Cardiac fibroblast (primary cell): ENCODE results near the gene SYTL2.
"Not testable (repeated sequence)": the region's sequence is repeated elsewhere in the genome, so short reads cannot be mapped to it uniquely, and the experiment has no call there.

ENCODE experiments used
- DNase-seq, 2 donors: peaks; one replicate each; pipeline versions ENCODE4 v3.0.0 to v3.0.0-alpha.2; 2010; ENCODE audit warnings: low read depth in 2 of 2
- H3K4me3 ChIP-seq, 2 donors: replicated peaks in 1 of 2; 1 replicate in 1 of 2; 2 replicates in 1 of 2; pipeline ENCODE4 v1.5.1; 2011; ENCODE audit warnings: low read depth in 2 of 2, low read length in 2 of 2, mild to moderate bottlenecking in 2 of 2, moderate library complexity in 1 of 2
- TF ChIP-seq, protein P1 (sequence below): IDR thresholded peaks from one replicate; pipeline ENCODE4 v1.5.1; 2011; ENCODE audit warnings: low read depth, mild to moderate bottlenecking, low read length, inconsistent platforms

Gene SYTL2, protein sequence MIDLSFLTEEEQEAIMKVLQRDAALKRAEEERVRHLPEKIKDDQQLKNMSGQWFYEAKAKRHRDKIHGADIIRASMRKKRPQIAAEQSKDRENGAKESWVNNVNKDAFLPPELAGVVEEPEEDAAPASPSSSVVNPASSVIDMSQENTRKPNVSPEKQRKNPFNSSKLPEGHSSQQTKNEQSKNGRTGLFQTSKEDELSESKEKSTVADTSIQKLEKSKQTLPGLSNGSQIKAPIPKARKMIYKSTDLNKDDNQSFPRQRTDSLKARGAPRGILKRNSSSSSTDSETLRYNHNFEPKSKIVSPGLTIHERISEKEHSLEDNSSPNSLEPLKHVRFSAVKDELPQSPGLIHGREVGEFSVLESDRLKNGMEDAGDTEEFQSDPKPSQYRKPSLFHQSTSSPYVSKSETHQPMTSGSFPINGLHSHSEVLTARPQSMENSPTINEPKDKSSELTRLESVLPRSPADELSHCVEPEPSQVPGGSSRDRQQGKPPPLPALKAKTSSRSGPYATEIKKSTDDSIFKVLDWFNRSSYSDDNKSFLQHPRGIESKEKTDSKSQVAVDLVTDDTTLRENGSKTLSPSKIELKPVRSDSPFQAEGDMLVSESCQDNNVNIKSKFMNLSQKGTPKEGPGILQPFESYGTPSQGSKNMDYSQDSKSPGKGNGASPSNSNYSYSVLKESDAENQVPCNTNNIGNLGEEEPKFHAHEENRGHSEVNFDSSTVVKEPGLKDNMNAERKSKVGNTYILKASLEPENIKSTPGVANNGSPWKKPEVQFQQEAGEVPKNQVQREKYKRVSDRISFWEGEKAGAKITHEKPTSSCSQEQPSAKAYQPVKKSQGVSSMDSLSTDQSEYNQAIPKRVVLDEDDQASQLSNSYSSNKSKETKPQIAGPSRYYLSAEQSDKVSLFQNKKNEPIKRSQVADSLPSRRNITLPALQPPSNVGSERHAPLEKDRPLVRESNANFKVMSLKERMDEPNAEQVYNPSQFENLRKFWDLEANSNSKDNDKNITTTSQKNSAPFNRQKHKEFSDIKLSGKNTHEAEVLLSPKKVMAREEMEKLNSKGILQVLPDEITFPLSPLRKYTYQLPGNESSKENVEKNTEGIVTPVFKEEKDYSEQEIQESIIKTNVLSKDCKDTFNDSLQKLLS (N-terminal part only)

DNA sequence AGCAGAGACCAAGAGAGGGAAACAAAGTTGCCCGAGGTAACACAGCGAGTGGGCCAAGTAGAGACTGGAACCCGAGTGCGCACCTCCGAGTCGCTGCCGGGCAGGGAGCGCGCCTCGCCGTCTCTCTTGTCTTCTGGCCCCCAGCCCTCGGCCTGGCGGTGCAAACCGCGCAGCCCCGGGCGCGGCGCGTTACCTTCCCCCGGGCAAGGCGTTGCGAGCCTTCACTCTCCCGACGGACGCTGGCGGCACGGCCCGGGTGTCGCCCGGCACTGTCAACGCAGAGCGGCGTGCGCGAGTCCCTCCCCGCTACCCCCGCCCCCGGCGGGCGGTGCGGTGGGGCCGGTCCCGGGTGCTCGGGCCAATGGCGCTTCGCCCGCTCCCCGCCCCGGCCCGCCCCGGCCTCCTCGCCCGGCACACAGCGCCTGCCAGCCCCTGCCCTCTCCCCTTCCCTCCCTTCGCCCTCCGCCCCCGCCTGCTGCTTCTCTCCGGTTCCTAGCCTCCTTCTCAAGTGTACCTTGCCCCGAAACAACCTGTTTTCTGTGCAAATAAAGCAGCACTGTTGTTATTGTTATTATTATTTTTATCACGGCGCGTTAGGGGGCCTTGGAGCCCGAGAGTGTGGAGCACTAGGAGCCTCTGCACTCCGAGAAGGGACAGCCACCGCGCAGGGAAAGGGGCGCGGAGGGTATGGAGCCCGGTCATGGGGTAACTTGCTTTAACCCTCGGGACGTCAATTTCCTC lies at the start of gene SYTL2:
Gene SYTL2 (minus strand): TSS at position 271 of the 741 bp plus-strand sequence. CDS start 53,416 bp downstream, outside the sequence.
- TF ChIP-seq, protein P1, sequence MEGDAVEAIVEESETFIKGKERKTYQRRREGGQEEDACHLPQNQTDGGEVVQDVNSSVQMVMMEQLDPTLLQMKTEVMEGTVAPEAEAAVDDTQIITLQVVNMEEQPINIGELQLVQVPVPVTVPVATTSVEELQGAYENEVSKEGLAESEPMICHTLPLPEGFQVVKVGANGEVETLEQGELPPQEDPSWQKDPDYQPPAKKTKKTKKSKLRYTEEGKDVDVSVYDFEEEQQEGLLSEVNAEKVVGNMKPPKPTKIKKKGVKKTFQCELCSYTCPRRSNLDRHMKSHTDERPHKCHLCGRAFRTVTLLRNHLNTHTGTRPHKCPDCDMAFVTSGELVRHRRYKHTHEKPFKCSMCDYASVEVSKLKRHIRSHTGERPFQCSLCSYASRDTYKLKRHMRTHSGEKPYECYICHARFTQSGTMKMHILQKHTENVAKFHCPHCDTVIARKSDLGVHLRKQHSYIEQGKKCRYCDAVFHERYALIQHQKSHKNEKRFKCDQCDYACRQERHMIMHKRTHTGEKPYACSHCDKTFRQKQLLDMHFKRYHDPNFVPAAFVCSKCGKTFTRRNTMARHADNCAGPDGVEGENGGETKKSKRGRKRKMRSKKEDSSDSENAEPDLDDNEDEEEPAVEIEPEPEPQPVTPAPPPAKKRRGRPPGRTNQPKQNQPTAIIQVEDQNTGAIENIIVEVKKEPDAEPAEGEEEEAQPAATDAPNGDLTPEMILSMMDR = no peak
- peak; percentile 16 to 31 for DNase-seq
- H3K4me3 ChIP-seq = peak within 1 kb of the TSS; percentile 41 to 58

DNA sequence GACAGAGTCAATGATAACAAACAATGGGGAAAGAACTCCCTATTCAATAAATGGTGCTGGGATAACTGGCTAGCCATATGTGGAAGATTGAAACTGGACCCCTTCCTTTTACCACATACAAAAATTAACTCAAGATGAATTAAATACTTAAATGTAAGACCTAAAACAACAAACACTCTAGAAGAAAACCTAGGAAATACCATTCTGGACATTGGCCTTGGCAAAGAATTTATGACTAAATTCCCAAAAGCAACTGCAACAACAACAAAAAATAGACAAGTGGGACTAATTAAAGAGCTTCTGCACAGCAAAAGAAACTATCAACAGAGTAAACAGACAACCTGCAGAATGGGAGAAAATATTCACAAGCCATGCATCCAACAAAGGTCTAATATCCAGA lies 48.6 kb upstream of the SYTL2 start:
- not testable (repeated sequence) for DNase-seq, H3K4me3 ChIP-seq

DNA sequence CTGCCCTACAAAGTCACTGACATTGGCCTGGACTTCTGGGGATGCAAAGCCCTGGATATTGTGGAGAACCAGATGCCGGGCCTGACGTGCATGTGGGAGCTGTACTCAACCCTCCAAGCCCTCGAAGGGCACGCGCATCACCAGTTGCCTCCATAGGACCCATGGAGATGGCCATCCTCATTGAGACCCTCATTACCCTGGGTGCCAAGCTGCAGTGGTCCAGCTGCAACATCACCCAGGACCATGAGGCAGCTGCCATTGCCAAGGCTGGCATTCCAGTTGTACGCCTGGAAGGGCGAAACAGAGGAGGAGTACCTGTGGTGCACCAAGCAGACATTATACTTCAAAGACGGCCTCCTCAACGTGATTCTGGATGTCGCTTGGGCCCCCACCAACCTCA lies 46.2 kb upstream of the SYTL2 start:
- TF ChIP-seq, protein P1 = no peak
- DNase-seq = no peak

DNA sequence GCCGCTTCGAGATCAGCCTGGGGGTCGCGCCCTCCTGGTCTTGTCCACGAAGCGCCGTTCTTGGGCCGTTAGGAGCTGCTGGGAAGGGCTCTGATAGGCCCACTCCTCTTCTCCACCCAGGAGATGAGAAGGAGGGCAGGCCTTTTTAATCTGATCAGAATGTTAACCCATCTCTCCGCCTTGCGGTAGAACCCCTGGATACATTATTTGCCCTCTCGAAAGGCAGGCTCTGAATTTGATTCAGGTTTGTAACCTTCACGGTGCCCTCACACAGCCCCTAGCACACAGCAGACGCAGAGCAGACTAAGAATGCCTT lies 44.4 kb upstream of the SYTL2 start, which contains the start of gene CCDC83:
Gene CCDC83 (plus strand): TSS at position 43 of the 316 bp plus-strand sequence. CDS start 9,741 bp downstream, outside the sequence.
- DNase-seq = no peak

More for the DNA sequence above, 46.2 kb upstream of the SYTL2 start:
- no peak overlapping the region for H3K4me3 ChIP-seq

DNA sequence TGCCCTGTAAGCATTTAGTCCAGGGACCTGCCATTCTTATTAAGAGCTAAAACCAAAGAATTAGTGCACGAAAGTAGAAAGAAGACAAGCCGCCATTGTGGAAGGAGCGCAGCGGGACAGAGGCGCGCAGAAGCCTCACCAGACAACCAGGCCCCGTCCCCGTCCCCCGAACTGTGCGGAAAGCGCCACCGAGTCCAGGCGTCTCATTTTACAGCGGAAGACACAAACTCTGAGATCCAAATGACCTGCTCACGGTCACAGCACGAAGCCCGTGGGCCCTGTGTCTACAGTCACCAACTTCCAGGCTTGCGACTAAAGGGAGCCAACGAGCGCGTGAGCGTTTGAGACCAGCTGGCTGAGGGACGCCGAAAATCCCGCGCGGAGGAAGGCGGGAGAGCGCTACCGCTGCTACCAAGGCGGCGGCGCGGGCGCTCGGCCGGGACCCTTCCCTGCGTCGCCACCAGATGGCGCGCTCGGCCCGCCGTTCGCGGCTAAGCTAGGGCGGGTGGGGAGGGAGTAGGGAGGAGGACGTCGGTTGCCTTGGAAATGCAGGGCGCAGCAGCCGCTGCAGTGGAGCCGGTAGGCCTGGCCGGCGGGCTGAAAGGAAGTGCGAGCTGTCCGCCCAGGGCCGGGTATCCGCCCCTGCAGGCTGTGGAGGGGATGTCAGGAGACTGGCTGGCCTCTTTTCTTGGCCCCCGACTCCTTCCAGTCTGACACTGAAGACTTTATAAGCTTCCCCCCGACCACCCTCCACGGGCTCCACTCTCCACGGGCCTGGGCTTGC lies 43.8 kb upstream of the SYTL2 start:
- TF ChIP-seq, protein P1 = peak; percentile 60
- H3K4me3 ChIP-seq = peak overlapping the region; percentile 59 to 61
- DNase-seq = peak; percentile 93 to 95

More for the DNA sequence above, 44.4 kb upstream of the SYTL2 start, which contains the start of gene CCDC83:
- TF ChIP-seq, protein P1 = no peak
- H3K4me3 ChIP-seq = peak within 1 kb of the TSS; percentile 59 to 61

DNA sequence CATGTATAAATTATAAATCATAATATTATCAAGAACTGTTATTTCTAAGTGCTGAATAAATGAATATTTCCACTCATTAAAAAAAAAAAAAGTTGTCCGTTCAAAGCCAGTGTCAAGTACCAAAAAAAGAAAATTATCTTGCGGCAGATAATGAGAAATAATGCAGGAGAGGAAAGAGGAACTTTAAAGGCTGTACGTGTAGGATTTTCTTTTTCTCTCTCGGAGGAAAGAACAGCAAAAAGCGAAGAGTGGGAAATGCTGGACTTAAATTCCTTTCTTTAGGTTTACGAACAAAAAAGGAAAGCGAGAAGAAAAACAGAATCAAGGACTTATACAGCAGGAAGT lies 43.2 kb upstream of the SYTL2 start:
- DNase-seq = no peak
- H3K4me3 ChIP-seq = peak overlapping the region; percentile 59 to 61
- TF ChIP-seq, protein P1 = no peak

DNA sequence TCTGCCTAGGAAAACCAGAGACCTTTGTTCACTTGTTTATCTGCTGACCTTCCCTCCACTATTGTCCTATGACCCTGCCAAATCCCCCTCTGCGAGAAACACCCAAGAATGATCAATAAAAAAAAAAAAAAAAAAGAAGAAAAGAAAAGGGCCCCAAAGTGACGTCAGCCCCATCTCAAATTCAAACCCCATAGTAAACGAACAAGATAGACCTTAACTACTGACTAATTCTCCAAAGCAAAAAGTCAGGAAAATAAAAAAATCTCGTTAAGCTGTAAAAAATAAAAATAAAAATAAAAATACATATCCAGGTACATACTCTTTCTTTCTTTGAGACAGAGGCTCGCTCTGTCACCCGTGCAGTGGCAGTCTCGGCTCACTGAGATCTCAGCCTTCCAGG lies 42.6 kb upstream of the SYTL2 start:
- not testable (repeated sequence) for H3K4me3 ChIP-seq, DNase-seq

DNA sequence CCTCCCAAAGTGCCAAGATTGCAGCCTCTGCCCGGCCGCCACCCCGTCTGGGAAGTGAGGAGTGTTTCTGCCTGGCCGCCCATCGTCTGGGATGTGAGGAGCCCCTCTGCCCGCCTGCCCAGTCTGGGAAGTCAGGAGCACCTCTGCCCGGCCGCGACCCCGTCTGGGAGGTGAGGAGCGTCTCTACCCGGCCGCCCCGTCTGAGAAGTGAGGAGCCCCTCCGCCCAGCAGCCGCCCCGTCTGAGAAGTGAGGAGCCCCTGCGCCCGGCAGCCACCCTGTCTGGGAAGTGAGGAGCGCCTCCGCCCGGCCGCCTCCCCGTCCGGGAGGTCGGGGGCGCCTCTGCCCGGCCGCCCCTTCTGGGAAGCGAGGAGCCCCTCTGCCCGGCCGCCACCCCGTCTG lies 41.8 kb upstream of the SYTL2 start:
- not testable (repeated sequence) for H3K4me3 ChIP-seq, DNase-seq
